Measurements from ENCODE around the gene C1R. TPM values are rescaled to one million over a fixed set of nuclear protein-coding genes. Genes with fewer than 3 reads are reported as not detected.
A peak's percentile ranks its signal among the peaks of the same experiment; 100 is the strongest.
"Not testable (repeated sequence)": the region's sequence is repeated elsewhere in the genome, so short reads cannot be mapped to it uniquely, and the experiment has no call there.

C1R gene
- total and polyA plus RNA-seq, 2 donors: 51.5 to 149 TPM

- 65% methylated on average over 6 of the region's 6 CpGs for WGBS
- peaks cover 0 to 8% of the 10 kb centered on the region in 2 donors for H3K4me1 ChIP-seq (ENCODE audit: control insufficient read depth in 2 of 2, insufficient read depth in 2 of 2, low read length in 2 of 2)
- H3K27me3 ChIP-seq (ENCODE audit: control insufficient read depth in 2 of 2, insufficient read depth in 1 of 2, low read length in 1 of 2): no peaks in the 10 kb centered on the region
- H3K9me3 ChIP-seq (ENCODE audit: control insufficient read depth in 2 of 2, insufficient read depth in 1 of 2, low read length in 1 of 2): no peaks in the 10 kb centered on the region
- H3K36me3 ChIP-seq (ENCODE audit: control insufficient read depth in 2 of 2, insufficient read depth in 2 of 2, low read length in 1 of 2): no peaks in the 10 kb centered on the region
- DNase-seq (ENCODE audit: low read depth in 6 of 9, low spot score in 9 of 9): peak in 1 of 9 donors; percentile 22
- H3K4me3 ChIP-seq (ENCODE audit: low read length in 2 of 2): no peak overlapping the region
- H3K27ac ChIP-seq (ENCODE audit: low read depth in 1 of 2, low read length in 1 of 2): no peak overlapping the region
These were observed 49.4 kb downstream of the C1R start for GRCh38 chr12:7042842-7043241.

GRCh38 chr12:7039403-7039802 is 52.8 kb downstream of the C1R start:
- DNase-seq (ENCODE audit: low read depth in 6 of 9, low spot score in 9 of 9): no peak
- Histone ChIP-seq H3K27me3 (ENCODE audit: control insufficient read depth in 2 of 2, insufficient read depth in 1 of 2, low read length in 1 of 2) (no peaks in the 10 kb centered on the region), H3K36me3 (ENCODE audit: control insufficient read depth in 2 of 2, insufficient read depth in 2 of 2, low read length in 1 of 2) (no peaks in the 10 kb centered on the region), H3K27ac (ENCODE audit: low read depth in 1 of 2, low read length in 1 of 2) (no peak overlapping the region), H3K4me3 (ENCODE audit: low read length in 2 of 2) (no peak overlapping the region), H3K9me3 (ENCODE audit: control insufficient read depth in 2 of 2, insufficient read depth in 1 of 2, low read length in 1 of 2) (no peaks in the 10 kb centered on the region), H3K4me1 (ENCODE audit: control insufficient read depth in 2 of 2, insufficient read depth in 2 of 2, low read length in 2 of 2) (no peaks in the 10 kb centered on the region)
- WGBS: 93% methylated on average over 10 of the region's 10 CpGs

GRCh38 chr12:7038591-7038990 is 53.7 kb downstream of the C1R start:
- 97% methylated on average over 22 of the region's 22 CpGs for WGBS
- no peak for DNase-seq (ENCODE audit: low read depth in 6 of 9, low spot score in 9 of 9)

GRCh38 chr12:7037411-7037810 is 54.8 kb downstream of the C1R start:
- not testable (repeated sequence) for H3K36me3 ChIP-seq (ENCODE audit: control insufficient read depth in 2 of 2, insufficient read depth in 2 of 2, low read length in 1 of 2); DNase-seq (ENCODE audit: low read depth in 6 of 9, low spot score in 9 of 9); H3K9me3 ChIP-seq (ENCODE audit: control insufficient read depth in 2 of 2, insufficient read depth in 1 of 2, low read length in 1 of 2); H3K27me3 ChIP-seq (ENCODE audit: control insufficient read depth in 2 of 2, insufficient read depth in 1 of 2, low read length in 1 of 2); H3K27ac ChIP-seq (ENCODE audit: low read depth in 1 of 2, low read length in 1 of 2); H3K4me3 ChIP-seq (ENCODE audit: low read length in 2 of 2); H3K4me1 ChIP-seq (ENCODE audit: control insufficient read depth in 2 of 2, insufficient read depth in 2 of 2, low read length in 2 of 2)
- 98% methylated on average over 32 of the region's 32 CpGs for WGBS

More at GRCh38 chr12:7038591-7038990, 53.7 kb downstream of the C1R start:
- Histone ChIP-seq H3K4me3 (ENCODE audit: low read length in 2 of 2) (no peak overlapping the region), H3K27me3 (ENCODE audit: control insufficient read depth in 2 of 2, insufficient read depth in 1 of 2, low read length in 1 of 2) (no peaks in the 10 kb centered on the region), H3K9me3 (ENCODE audit: control insufficient read depth in 2 of 2, insufficient read depth in 1 of 2, low read length in 1 of 2) (no peaks in the 10 kb centered on the region), H3K27ac (ENCODE audit: low read depth in 1 of 2, low read length in 1 of 2) (no peak overlapping the region), H3K36me3 (ENCODE audit: control insufficient read depth in 2 of 2, insufficient read depth in 2 of 2, low read length in 1 of 2) (no peaks in the 10 kb centered on the region), H3K4me1 (ENCODE audit: control insufficient read depth in 2 of 2, insufficient read depth in 2 of 2, low read length in 2 of 2) (no peaks in the 10 kb centered on the region)

- no peaks in the 10 kb centered on the region for H3K36me3 ChIP-seq (ENCODE audit: control insufficient read depth in 2 of 2, insufficient read depth in 2 of 2, low read length in 1 of 2)
- H3K27me3 ChIP-seq (ENCODE audit: control insufficient read depth in 2 of 2, insufficient read depth in 1 of 2, low read length in 1 of 2): no peaks in the 10 kb centered on the region
- H3K4me3 ChIP-seq (ENCODE audit: low read length in 2 of 2): no peak overlapping the region
- no peaks in the 10 kb centered on the region for H3K4me1 ChIP-seq (ENCODE audit: control insufficient read depth in 2 of 2, insufficient read depth in 2 of 2, low read length in 2 of 2)
- H3K9me3 ChIP-seq (ENCODE audit: control insufficient read depth in 2 of 2, insufficient read depth in 1 of 2, low read length in 1 of 2): no peaks in the 10 kb centered on the region
- no peak overlapping the region for H3K27ac ChIP-seq (ENCODE audit: low read depth in 1 of 2, low read length in 1 of 2)
- 92% methylated on average over 2 of the region's 2 CpGs for WGBS
- DNase-seq (ENCODE audit: low read depth in 6 of 9, low spot score in 9 of 9): no peak
These were observed 56.8 kb downstream of the C1R start for GRCh38 chr12:7035463-7035862.

- no peak for DNase-seq (ENCODE audit: low read depth in 6 of 9, low spot score in 9 of 9)
- no peak overlapping the region for H3K27ac ChIP-seq (ENCODE audit: low read depth in 1 of 2, low read length in 1 of 2)
- H3K4me3 ChIP-seq (ENCODE audit: low read length in 2 of 2): no peak overlapping the region
- H3K27me3 ChIP-seq (ENCODE audit: control insufficient read depth in 2 of 2, insufficient read depth in 1 of 2, low read length in 1 of 2): no peaks in the 10 kb centered on the region
- H3K9me3 ChIP-seq (ENCODE audit: control insufficient read depth in 2 of 2, insufficient read depth in 1 of 2, low read length in 1 of 2): no peaks in the 10 kb centered on the region
- H3K4me1 ChIP-seq (ENCODE audit: control insufficient read depth in 2 of 2, insufficient read depth in 2 of 2, low read length in 2 of 2): no peaks in the 10 kb centered on the region
- WGBS: 96% methylated on average over 1 of the region's 1 CpG
- H3K36me3 ChIP-seq (ENCODE audit: control insufficient read depth in 2 of 2, insufficient read depth in 2 of 2, low read length in 1 of 2): no peaks in the 10 kb centered on the region
These were observed 57.8 kb downstream of the C1R start for GRCh38 chr12:7034464-7034863.

- no peaks in the 10 kb centered on the region for H3K36me3 ChIP-seq (ENCODE audit: control insufficient read depth in 2 of 2, insufficient read depth in 2 of 2, low read length in 1 of 2)
- H3K9me3 ChIP-seq (ENCODE audit: control insufficient read depth in 2 of 2, insufficient read depth in 1 of 2, low read length in 1 of 2): no peaks in the 10 kb centered on the region
- 95% methylated on average over 2 of the region's 2 CpGs for WGBS
- no peak overlapping the region for H3K4me3 ChIP-seq (ENCODE audit: low read length in 2 of 2)
- no peak for DNase-seq (ENCODE audit: low read depth in 6 of 9, low spot score in 9 of 9)
- H3K27me3 ChIP-seq (ENCODE audit: control insufficient read depth in 2 of 2, insufficient read depth in 1 of 2, low read length in 1 of 2): no peaks in the 10 kb centered on the region
- H3K27ac ChIP-seq (ENCODE audit: low read depth in 1 of 2, low read length in 1 of 2): no peak overlapping the region
- H3K4me1 ChIP-seq (ENCODE audit: control insufficient read depth in 2 of 2, insufficient read depth in 2 of 2, low read length in 2 of 2): no peaks in the 10 kb centered on the region
These were observed 59.3 kb downstream of the C1R start for GRCh38 chr12:7032990-7033389.

- H3K27ac ChIP-seq (ENCODE audit: low read depth in 1 of 2, low read length in 1 of 2): no peak overlapping the region
- H3K4me3 ChIP-seq (ENCODE audit: low read length in 2 of 2): no peak overlapping the region
- no peaks in the 10 kb centered on the region for H3K4me1 ChIP-seq (ENCODE audit: control insufficient read depth in 2 of 2, insufficient read depth in 2 of 2, low read length in 2 of 2)
- no peak for DNase-seq (ENCODE audit: low read depth in 6 of 9, low spot score in 9 of 9)
- 94% methylated on average over 6 of the region's 6 CpGs for WGBS
- no peaks in the 10 kb centered on the region for H3K9me3 ChIP-seq (ENCODE audit: control insufficient read depth in 2 of 2, insufficient read depth in 1 of 2, low read length in 1 of 2)
- no peaks in the 10 kb centered on the region for H3K27me3 ChIP-seq (ENCODE audit: control insufficient read depth in 2 of 2, insufficient read depth in 1 of 2, low read length in 1 of 2)
- no peaks in the 10 kb centered on the region for H3K36me3 ChIP-seq (ENCODE audit: control insufficient read depth in 2 of 2, insufficient read depth in 2 of 2, low read length in 1 of 2)
These were observed 60.9 kb downstream of the C1R start for GRCh38 chr12:7031306-7031705.
